WTC11 (cell line): ENCODE measurements around the gene ABCG1. TPM values are rescaled to one million over a fixed set of nuclear protein-coding genes. Genes with fewer than 3 reads are reported as not detected.
A peak's percentile ranks its signal among the peaks of the same experiment; 100 is the strongest.

Source experiments
- ATAC-seq: fragments of 200-7000 bp; cut with Tn5 transposase; 2 replicates; pipeline ENCODE4 v1.10.0; 2021; ENCODE audit warnings: mild to moderate bottlenecking, moderate library complexity
- CTCF ChIA-PET: fragments of 300-600 bp; sonication (Branson Sonifier 250); formaldehyde crosslinking; loops from one replicate; lab custom pipeline; 2021; ENCODE audit warnings: antibody characterized with exemption; lab: Charles Lee
- POLR2A ChIA-PET: fragments of 350-600 bp; sonication (Branson Sonifier 250); formaldehyde crosslinking; loops from one replicate; lab custom pipeline; 2021; ENCODE audit warnings: antibody characterized with exemption; lab: Charles Lee
- DNase-seq: peaks from one replicate; pipeline ENCODE4 v3.0.0; 2021; ENCODE audit warnings: low spot score
- H3K27ac Mint-ChIP-seq: 2 replicates; pipeline ENCODE4 v1.8.0; 2021; ENCODE audit warnings: mixed read lengths
- H3K27me3 Mint-ChIP-seq: 2 replicates; pipeline ENCODE4 v1.8.0; 2021; ENCODE audit warnings: low read depth, mild to moderate bottlenecking, moderate library complexity, mixed read lengths
- H3K36me3 Mint-ChIP-seq: 2 replicates; pipeline ENCODE4 v1.8.0; 2021; ENCODE audit warnings: mixed read lengths
- H3K4me1 Mint-ChIP-seq: 2 replicates; pipeline ENCODE4 v1.8.0; 2022; ENCODE audit warnings: mixed read lengths
- H3K4me3 Mint-ChIP-seq: 2 replicates; pipeline ENCODE4 v1.8.0; 2021; ENCODE audit warnings: mild to moderate bottlenecking, moderate library complexity, mixed read lengths
- H3K9me3 Mint-ChIP-seq: 2 replicates; pipeline ENCODE4 v1.8.0; 2021; ENCODE audit warnings: mixed read lengths
- ARID4B ChIP-seq: sonication (generic); formaldehyde crosslinking; IDR thresholded peaks from 2 replicates; pipeline ENCODE4 v1.8.0; 2023; ENCODE audit warnings: missing genetic modification reagents, mild to moderate bottlenecking, borderline replicate concordance
- ATF2 ChIP-seq: sonication (generic); formaldehyde crosslinking; IDR thresholded peaks from 2 replicates; pipeline ENCODE4 v1.8.1; 2022; ENCODE audit warnings: low read depth, missing genetic modification reagents, borderline replicate concordance
- E2F4 ChIP-seq: sonication (generic); formaldehyde crosslinking; IDR thresholded peaks from 2 replicates; pipeline ENCODE4 v1.8.1; 2022; ENCODE audit warnings: low read depth, mild to moderate bottlenecking, moderate library complexity, missing genetic modification reagents, borderline replicate concordance
- E2F5 ChIP-seq: sonication (generic); formaldehyde crosslinking; IDR thresholded peaks from 2 replicates; pipeline ENCODE4 v1.8.1; 2022; ENCODE audit warnings: mild to moderate bottlenecking, moderate library complexity, missing genetic modification reagents
- ETV6 ChIP-seq: sonication (generic); formaldehyde crosslinking; IDR thresholded peaks from 2 replicates; pipeline ENCODE4 v1.8.1; 2022; ENCODE audit warnings: mild to moderate bottlenecking, missing genetic modification reagents
- FOXP1 ChIP-seq: sonication (generic); formaldehyde crosslinking; IDR thresholded peaks from 2 replicates; pipeline ENCODE4 v1.8.0; 2022; ENCODE audit warnings: missing genetic modification reagents, mild to moderate bottlenecking, moderate library complexity, borderline replicate concordance
- FOXP4 ChIP-seq: sonication (generic); formaldehyde crosslinking; IDR thresholded peaks from 2 replicates; pipeline ENCODE4 v1.8.0; 2022; ENCODE audit warnings: mild to moderate bottlenecking, missing genetic modification reagents
- GRHL2 ChIP-seq: fragments of 250-450 bp; sonication (Bioruptor Pico); IDR thresholded peaks from 2 replicates; pipeline ENCODE4 v1.8.0; 2022; ENCODE audit warnings: mild to moderate bottlenecking, moderate library complexity; ENCODE audit not compliant: insufficient replicate concordance, severe bottlenecking
- JUN ChIP-seq: sonication (generic); formaldehyde crosslinking; IDR thresholded peaks from 2 replicates; pipeline ENCODE4 v1.8.0; 2023; ENCODE audit warnings: mild to moderate bottlenecking, missing genetic modification reagents
- MAX ChIP-seq: sonication (generic); formaldehyde crosslinking; IDR thresholded peaks from 2 replicates; pipeline ENCODE4 v1.8.0; 2022; ENCODE audit warnings: mild to moderate bottlenecking, missing genetic modification reagents
- NFE2L1 ChIP-seq: sonication (generic); formaldehyde crosslinking; IDR thresholded peaks from 2 replicates; pipeline ENCODE4 v1.8.1; 2023; ENCODE audit warnings: missing genetic modification reagents
- NR2C2 ChIP-seq: sonication (generic); formaldehyde crosslinking; IDR thresholded peaks from 2 replicates; pipeline ENCODE4 v1.8.0; 2022; ENCODE audit warnings: mild to moderate bottlenecking, missing genetic modification reagents
- NR3C1 ChIP-seq: sonication (generic); formaldehyde crosslinking; conservative IDR thresholded peaks from 2 replicates; pipeline ENCODE4 v1.8.1; 2023; ENCODE audit warnings: low read depth, mild to moderate bottlenecking, missing genetic modification reagents
- SOX15 ChIP-seq: fragments of 250-450 bp; sonication (Bioruptor Pico); IDR thresholded peaks from 2 replicates; pipeline ENCODE4 v1.9.0; 2021; ENCODE audit warnings: mild to moderate bottlenecking
- TP53 ChIP-seq: sonication (generic); formaldehyde crosslinking; IDR thresholded peaks from 2 replicates; pipeline ENCODE4 v1.8.1; 2023; ENCODE audit warnings: mild to moderate bottlenecking, missing genetic modification reagents
- ZNF396 ChIP-seq: fragments of 250-450 bp; sonication (Bioruptor Pico); IDR thresholded peaks from 2 replicates; pipeline ENCODE4 v1.8.0; 2021; ENCODE audit warnings: mild to moderate bottlenecking, moderate library complexity, borderline replicate concordance
- ZNF425 ChIP-seq: fragments of 250-450 bp; sonication (Bioruptor Pico); conservative IDR thresholded peaks from 2 replicates; pipeline ENCODE4 v1.9.0; 2021; ENCODE audit warnings: mild to moderate bottlenecking
- total RNA-seq: library from RNA; stranded (reverse); gene quantifications from 3 replicates; pipeline ENCODE4 v1.2.3, GENCODE V29; 2021

Gene ABCG1
- total RNA-seq, 1 experiment from 2014 or later: 4.0 TPM

- Mint-ChIP-seq H3K4me3 (no peak overlapping the region), H3K36me3 (no peaks in the 10 kb centered on the region), H3K9me3 (no peaks in the 10 kb centered on the region), H3K27me3 (no peaks in the 10 kb centered on the region; the same call in 1 of the 2 replicates), H3K4me1 (peaks cover 5% of the 10 kb centered on the region; the same call in 1 of the 2 replicates), H3K27ac (no peak overlapping the region)
- ATAC-seq (no peak), DNase-seq (no peak)
- CTCF ChIA-PET: interaction anchor here (1.1 kb wide), 1 partner anchor 16 kb away, joined by 4 read pairs; no protein-coding TSS in a partner anchor
- POLR2A ChIA-PET: interaction anchor here (1.0 kb wide), 1 partner anchor 23 kb away, joined by 3 read pairs; no protein-coding TSS in a partner anchor
- no peak for TF ChIP-seq ETV6 (CRISPR knock-in tag)
- no peak for TF ChIP-seq JUN (CRISPR knock-in tag)
- TF ChIP-seq GRHL2: no peak
- no peak for TF ChIP-seq ZNF396
- no peak for TF ChIP-seq ATF2
- no peak for TF ChIP-seq TP53 (CRISPR knock-in tag)
Measured at GRCh38 chr21:42243026-42243425, 24.1 kb downstream of the ABCG1 start.

- H3K27me3 Mint-ChIP-seq: no peaks in the 10 kb centered on the region; the same call in 1 of the 2 replicates
- H3K4me3 Mint-ChIP-seq: no peak overlapping the region
- H3K27ac Mint-ChIP-seq: no peak overlapping the region
- ATAC-seq: 0 out of 2 replicates have a peak, but pooled peaks have one; percentile 30
- POLR2A ChIA-PET: no interaction called here
- peak; percentile 42 for DNase-seq
- CTCF ChIA-PET: interaction anchor here (1.0 to 2.8 kb wide), 6 partner anchors 10 to 100 kb away, joined by 3 to 20 read pairs (median 9); no protein-coding TSS in a partner anchor
- H3K36me3 Mint-ChIP-seq: no peaks in the 10 kb centered on the region
- H3K9me3 Mint-ChIP-seq: peaks cover 3% of the 10 kb centered on the region; the same call in 1 of the 2 replicates
- no peak for TF ChIP-seq NR3C1 (CRISPR knock-in tag)
- no peak for TF ChIP-seq FOXP1 (CRISPR knock-in tag)
- TF ChIP-seq MAX (CRISPR knock-in tag): peak; percentile 24; the same call in 1 of the 2 replicates
- no peak for TF ChIP-seq ETV6 (CRISPR knock-in tag)
- TF ChIP-seq NFE2L1 (CRISPR knock-in tag): 0 out of 2 replicates have a peak, but pooled peaks have one; percentile 47
- H3K4me1 Mint-ChIP-seq: peaks cover 5% of the 10 kb centered on the region; the same call in 1 of the 2 replicates
Measured at GRCh38 chr21:42245331-42246193, 26.6 kb downstream of the ABCG1 start.

- DNase-seq (no peak), ATAC-seq (no peak)
- Mint-ChIP-seq H3K4me3 (no peak overlapping the region), H3K9me3 (peaks cover 3% of the 10 kb centered on the region; the same call in 1 of the 2 replicates), H3K27me3 (no peaks in the 10 kb centered on the region), H3K27ac (no peak overlapping the region), H3K36me3 (no peaks in the 10 kb centered on the region), H3K4me1 (peaks cover 5% of the 10 kb centered on the region; the same call in 1 of the 2 replicates)
- ChIA-PET POLR2A (no interaction called here), CTCF (no interaction called here)
- TF ChIP-seq NFE2L1 (CRISPR knock-in tag) (no peak), ZNF425 (CRISPR knock-in tag) (no peak), NR3C1 (CRISPR knock-in tag) (no peak), ARID4B (CRISPR knock-in tag) (no peak), NR2C2 (CRISPR knock-in tag) (no peak), FOXP4 (no peak), E2F5 (CRISPR knock-in tag) (no peak), SOX15 (CRISPR knock-in tag) (no peak), E2F4 (CRISPR knock-in tag) (no peak)
Measured at GRCh38 chr21:42247716-42248115, 28.8 kb downstream of the ABCG1 start.
